ENCODE measurements around the gene PRR12.

Gene PRR12

GRCh38 chr19:49592486-49593232 lies 1.7 kb downstream of the PRR12 start:
- DNase-seq (ENCODE audit: low read depth in 2 of 2), result no peak

DNA sequence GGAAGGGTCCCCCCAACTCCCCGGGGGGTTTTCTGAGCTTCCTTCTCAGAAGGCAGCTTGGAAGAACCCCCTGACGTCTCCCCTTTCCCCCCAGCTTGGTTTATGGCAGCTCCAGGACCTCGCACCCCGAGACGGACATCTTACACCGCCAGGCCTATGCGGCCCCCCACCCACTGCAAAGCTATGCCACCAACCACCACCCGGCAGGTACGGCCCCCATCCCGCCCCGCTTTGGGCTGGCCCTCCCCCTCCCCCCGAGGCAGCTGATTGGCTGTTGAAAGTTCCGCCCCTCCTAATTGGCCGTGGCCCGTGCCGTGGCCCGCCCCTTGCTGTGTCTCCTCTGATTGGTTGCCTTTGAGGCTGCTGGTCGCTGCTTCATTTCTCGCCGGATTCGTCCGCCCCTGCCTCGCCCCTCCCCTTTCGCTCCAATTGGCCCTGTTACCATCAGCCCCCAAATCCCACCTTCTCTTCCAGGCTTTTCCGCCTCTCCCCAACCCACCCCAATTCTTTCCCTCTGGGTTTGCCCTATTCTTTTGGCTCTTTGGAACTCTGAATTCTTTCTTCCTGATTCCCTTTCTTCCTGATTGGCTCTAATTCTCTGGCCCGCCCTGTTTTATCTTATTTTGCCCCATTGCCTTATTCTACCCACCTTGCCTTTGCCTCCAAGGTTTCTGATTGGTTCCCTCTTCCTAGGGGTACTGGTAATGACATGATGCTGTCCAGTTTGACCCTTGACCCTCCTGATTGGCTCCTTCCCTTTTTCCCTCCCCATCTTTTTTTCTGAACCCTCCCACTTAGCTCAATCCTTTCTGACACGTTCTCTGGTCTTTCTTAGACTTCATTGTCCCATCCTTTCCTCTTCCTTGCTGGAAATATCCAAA lies 2.5 kb downstream of the PRR12 start:
- peak; percentile 89 to 95 for DNase-seq (ENCODE audit: low read depth in 2 of 2)

DNA sequence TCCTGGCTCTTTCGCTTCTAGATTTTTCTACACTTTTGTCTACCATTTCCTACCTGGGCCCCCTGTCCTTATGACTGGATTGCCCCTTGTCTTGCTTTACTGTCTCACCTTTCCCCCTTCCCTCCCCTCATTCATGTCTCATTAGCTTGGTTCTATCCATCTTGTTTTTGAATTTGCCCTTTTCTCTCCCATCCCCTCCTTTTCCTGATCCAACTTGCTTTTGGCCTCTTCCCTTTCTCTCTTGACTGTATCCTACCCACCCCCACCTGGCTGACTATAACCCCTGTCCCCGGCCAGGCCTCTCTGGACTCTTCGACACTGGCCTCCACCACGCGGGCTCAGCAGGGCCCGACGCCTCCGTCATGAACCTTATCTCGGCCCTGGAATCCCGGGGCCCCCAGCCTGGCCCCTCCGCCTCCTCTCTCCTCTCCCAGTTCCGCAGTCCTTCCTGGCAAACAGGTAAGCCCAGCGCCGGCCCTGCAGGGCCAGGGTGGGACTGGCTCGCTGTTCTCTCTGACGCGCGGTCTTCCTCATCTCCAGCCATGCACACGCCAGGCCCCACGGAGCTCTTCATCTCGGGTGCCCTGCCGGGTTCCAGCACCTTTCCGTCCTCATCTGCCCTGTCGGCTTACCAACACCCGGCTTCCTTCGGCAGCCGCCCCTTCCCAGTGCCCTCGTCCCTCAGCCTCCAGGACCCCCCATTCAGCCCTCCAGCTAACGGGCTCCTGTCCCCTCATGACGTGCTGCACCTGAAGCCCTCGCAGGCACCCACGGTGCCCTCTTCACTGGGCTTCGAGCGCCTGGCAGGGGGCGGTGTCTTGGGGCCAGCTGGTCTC lies 3.4 kb downstream of the PRR12 start:
- no peak for DNase-seq (ENCODE audit: low read depth in 2 of 2)

DNA sequence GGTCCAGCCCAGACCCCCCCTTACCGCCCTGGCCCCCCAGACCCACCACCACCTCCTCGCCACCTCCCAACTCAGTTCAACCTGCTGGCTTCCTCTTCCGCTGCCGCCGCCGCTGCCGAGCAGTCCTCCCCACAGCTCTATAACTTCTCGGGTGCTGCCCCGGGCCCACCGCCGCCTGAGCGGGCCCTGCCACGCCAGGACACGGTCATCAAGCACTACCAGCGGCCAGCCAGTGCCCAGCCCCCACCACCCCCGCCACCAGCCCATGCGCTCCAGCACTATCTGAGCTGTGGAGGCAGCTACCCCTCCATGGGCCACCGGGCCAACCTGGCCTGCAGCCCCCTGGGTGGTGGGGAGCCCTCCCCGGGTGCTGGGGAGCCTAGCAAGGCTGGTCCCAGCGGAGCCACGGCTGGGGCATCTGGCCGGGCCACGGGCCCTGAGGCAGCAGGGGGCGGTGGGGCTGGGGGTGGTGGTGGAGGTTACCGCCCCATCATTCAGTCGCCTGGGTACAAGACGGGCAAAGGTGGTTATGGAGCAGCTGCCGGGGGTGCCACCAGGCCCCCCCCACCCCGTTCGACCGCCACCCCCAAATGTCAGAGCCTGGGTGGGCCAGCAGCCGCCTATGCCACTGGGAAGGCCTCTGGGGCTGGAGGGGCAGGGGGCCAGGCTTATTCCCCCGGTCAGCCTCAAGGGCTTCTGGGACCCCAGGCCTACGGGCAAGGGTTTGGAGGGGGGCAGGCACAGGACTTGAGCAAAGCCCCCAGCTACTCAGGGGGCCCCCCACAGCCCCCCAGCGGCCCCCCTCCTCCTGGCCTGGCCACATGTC lies 4.2 kb downstream of the PRR12 start:
- no peak for DNase-seq (ENCODE audit: low read depth in 2 of 2)

DNA sequence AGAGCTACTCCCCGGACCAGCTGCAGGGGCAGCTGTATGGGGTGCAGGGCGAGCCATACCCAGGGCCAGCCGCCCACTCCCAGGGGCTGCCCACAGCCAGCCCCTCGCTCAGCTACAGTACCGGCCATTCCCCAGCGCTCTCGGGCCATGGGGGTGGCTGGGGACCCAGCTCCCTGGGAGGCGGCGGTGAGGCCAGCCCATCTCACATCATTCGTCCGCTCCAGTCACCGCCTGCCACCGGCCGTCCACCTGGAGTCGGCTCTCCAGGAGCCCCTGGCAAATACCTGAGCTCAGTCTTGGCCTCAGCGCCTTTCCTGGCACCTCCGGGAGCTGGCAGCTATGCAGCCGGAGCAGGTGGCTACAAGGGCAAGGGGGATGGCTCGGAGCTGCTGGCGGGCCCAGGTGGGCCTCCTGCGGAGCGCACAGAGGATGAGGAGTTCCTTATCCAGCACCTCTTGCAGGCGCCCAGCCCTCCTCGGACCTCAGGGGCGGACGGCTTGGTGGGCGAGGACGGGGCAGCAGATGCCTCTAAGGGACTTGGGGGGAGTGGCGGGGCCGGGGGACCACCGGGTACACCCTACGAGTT lies 4.9 kb downstream of the PRR12 start:
- no peak for DNase-seq (ENCODE audit: low read depth in 2 of 2)

- no peak for DNase-seq (ENCODE audit: low read depth in 2 of 2)
Measured at GRCh38 chr19:49596407-49596806, 5.4 kb downstream of the PRR12 start.

- no peak for DNase-seq (ENCODE audit: low read depth in 2 of 2)
Measured at GRCh38 chr19:49596954-49597702, 6.1 kb downstream of the PRR12 start.

GRCh38 chr19:49597703-49597974 lies 6.7 kb downstream of the PRR12 start:
- DNase-seq (ENCODE audit: low read depth in 2 of 2), result no peak

DNA sequence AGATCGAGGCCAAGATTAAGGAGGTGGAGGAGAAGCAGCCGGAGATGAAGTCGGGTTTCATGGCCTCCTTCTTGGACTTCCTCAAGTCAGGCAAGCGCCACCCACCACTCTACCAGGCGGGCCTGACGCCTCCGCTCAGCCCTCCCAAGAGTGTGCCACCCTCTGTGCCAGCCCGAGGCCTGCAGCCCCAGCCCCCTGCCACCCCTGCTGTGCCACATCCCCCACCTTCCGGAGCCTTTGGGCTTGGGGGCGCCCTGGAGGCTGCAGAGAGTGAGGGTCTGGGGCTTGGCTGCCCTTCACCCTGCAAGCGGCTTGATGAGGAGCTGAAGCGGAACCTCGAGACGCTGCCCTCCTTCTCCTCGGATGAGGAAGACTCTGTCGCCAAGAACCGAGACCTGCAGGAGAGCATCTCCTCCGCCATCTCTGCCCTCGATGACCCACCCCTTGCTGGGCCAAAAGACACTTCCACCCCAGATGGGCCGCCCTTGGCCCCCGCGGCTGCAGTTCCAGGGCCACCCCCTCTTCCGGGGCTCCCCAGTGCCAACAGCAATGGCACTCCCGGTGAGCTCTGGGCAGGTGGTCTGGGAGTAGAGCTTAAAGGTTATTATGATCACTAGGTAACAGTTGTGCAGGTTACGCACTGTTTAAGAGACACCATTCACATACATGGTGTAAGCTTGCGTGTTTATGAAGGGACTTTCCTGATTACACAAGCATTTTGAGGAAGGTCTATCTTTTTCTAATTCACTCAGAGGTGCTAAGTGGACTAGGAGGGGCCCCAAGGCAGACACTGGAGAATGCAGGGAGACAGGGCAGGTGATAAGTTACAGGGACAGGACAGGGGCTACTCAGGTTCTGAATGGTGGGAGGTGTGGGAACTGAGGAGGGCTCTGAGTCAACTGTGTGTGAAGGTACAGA lies 8.7 kb downstream of the PRR12 start:
- no peak for DNase-seq (ENCODE audit: low read depth in 2 of 2)

DNA sequence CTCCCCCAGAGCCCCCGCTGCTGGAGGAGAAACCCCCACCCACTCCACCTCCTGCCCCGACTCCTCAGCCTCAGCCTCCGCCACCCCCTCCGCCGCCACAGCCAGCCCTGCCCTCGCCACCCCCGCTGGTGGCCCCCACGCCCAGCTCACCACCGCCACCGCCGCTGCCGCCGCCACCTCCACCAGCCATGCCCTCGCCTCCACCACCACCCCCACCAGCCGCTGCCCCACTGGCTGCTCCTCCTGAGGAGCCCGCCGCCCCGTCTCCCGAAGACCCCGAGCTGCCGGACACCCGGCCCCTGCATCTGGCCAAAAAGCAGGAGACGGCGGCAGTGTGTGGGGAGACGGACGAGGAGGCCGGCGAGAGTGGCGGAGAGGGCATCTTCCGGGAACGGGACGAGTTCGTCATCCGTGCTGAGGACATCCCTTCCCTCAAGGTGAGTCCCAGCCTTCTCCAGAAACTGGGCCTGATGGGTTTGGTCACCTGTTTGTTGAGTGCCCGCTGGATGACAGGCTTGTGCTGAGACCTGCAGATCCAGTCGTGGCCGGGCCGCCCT lies 10.6 kb downstream of the PRR12 start:
- no peak for DNase-seq (ENCODE audit: low read depth in 2 of 2)

DNA sequence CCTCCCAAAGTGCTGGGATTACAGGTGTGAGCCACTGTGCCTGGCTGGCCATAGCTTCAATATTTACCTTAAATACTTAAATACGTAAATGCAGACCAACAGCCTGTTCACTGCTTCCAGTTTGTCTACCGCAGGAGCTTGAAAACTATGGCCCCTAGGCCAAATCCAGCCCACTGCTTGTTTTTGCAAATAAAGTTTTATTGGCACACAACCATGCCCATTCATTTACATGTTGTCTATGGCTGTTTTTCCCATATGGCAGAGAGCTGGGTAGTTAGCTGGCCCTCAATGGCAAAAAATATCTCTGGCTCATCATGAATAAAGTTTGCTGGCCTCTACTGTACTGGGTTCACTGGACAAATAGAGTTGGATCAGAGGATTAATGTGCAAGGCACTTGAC lies 11.8 kb downstream of the PRR12 start:
- DNase-seq (ENCODE audit: low read depth in 2 of 2), result no peak

GRCh38 chr19:49605605-49606004 lies 14.6 kb downstream of the PRR12 start:
- no peak for DNase-seq (ENCODE audit: low read depth in 2 of 2)

GRCh38 chr19:49609499-49610092 lies 18.6 kb downstream of the PRR12 start:
- DNase-seq (ENCODE audit: low read depth in 2 of 2), result no peak

GRCh38 chr19:49613374-49613773 lies 22.4 kb downstream of the PRR12 start:
- DNase-seq (ENCODE audit: low read depth in 2 of 2), result no peak

- no peak for DNase-seq (ENCODE audit: low read depth in 2 of 2)
Measured at GRCh38 chr19:49614096-49614833, 23.3 kb downstream of the PRR12 start.

- no peak for DNase-seq (ENCODE audit: low read depth in 2 of 2)
Measured at GRCh38 chr19:49615861-49616260, 24.9 kb downstream of the PRR12 start.

- DNase-seq (ENCODE audit: low read depth in 2 of 2), result no peak
Measured at GRCh38 chr19:49616532-49616931, 25.6 kb downstream of the PRR12 start.

DNA sequence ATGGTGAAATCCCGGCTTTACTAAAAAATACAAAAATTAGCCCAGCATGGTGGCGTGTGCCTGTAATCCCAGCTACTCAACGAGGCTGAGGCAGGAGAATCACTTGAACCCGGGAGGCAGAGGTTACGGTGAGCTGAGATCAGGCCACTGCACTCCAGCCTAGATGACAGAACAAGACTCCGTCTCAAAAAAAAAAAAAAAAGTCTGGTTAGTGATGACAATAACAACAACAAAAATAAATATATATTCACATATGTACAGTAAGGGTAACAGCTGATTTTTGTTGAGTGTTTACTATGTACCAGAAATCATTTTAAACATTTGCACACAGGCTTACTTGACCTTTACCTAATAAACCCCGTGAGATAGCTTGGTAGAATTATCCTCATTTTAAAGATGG lies 26.0 kb downstream of the PRR12 start:
- DNase-seq (ENCODE audit: low read depth in 2 of 2), result no peak

All from stimulated activated CD4-positive, alpha-beta T cell treated with anti-CD3 and anti-CD28 coated beads, Interleukin-15, amount 100 ng/mL, for 48 hours (primary cell).